Muscle of leg (tissue), 11 donors: ENCODE data around the gene GPR78. TPM values are rescaled to one million over a fixed set of nuclear protein-coding genes. Genes with fewer than 3 reads are reported as not detected.
A peak's percentile ranks its signal among the peaks of the same experiment; 100 is the strongest.

Experiments used
- DNase-seq: peaks from one replicate; pipeline ENCODE4 v3.0.0; 2013
- H3K27ac ChIP-seq: one replicate; pipeline ENCODE4 v1.5.1; 2013; ENCODE audit warnings: mild to moderate bottlenecking, low read length, control low read depth
- H3K27me3 ChIP-seq: one replicate; pipeline ENCODE4 v1.6.1; 2013; ENCODE audit warnings: low read length; ENCODE audit not compliant: control insufficient read depth, insufficient read depth
- H3K36me3 ChIP-seq: one replicate; pipeline ENCODE4 v1.6.1; 2013; ENCODE audit warnings: low read length; ENCODE audit not compliant: control insufficient read depth, insufficient read depth
- H3K4me1 ChIP-seq: one replicate; pipeline ENCODE4 v1.6.1; 2013; ENCODE audit warnings: low read length; ENCODE audit not compliant: control insufficient read depth, insufficient read depth
- H3K4me3 ChIP-seq: one replicate; pipeline ENCODE4 v1.5.1; 2013; ENCODE audit warnings: low read length, control low read depth
- H3K9me3 ChIP-seq: replicated peaks from 2 replicates; pipeline ENCODE4 v1.6.1; 2013; ENCODE audit warnings: low read depth, low read length; ENCODE audit not compliant: control insufficient read depth
- WGBS: methylation state at CpG from one replicate; pipeline ENCODE4 v1.1.5; 2013; ENCODE audit warnings: missing lambda C conversion rate; ENCODE audit not compliant: insufficient coverage; 5-methylcytosine and 5-hydroxymethylcytosine counted together
- polyA plus RNA-seq, 8 donors: library from polyadenylated mRNA; unstranded; fragments of 120-200 nt; gene quantifications; one replicate each; pipeline versions ENCODE4 v1.2.1 to v1.2.3, GENCODE V29; 2013; ENCODE audit warnings: inconsistent platforms in 1 of 8, low replicate concordance in 1 of 8; ENCODE audit not compliant: insufficient read length in 8 of 8, insufficient read depth in 1 of 8
- total RNA-seq: library from RNA; stranded (reverse); fragments of 120-200 nt; gene quantifications from one replicate; pipeline ENCODE4 v1.2.4, GENCODE V29; 2013

GPR78 gene
- total and polyA plus RNA-seq, 9 donors: 0.29 to 0.93 (median 0.61) TPM

DNA sequence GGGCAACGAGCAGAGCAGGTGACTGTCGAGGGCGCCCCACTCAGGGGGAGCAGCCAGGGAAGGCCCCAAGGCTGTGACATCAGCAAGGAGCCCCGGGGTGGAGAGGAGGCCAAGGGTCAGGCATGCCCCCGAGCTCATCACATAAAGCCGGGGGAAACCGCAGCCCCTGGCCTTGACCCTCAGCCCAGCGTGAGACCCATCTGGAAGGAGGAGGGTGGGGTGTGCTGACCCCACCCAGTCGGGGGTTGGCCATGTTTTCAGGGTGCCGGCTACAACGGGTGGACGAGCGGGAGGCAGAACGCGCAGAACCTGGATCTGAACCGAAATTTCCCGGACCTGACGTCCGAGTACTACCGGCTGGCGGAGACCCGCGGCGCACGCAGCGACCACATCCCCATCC lies 26.3 kb downstream of the GPR78 start:
- no peaks in the 10 kb centered on the region for H3K9me3 ChIP-seq
- peaks cover 19% of the 10 kb centered on the region for H3K27me3 ChIP-seq
- 77% methylated on average over 15 of the region's 26 CpGs for WGBS
- DNase-seq: no peak
- H3K27ac ChIP-seq: no peak overlapping the region
- H3K4me3 ChIP-seq: no peak overlapping the region
- H3K4me1 ChIP-seq: peaks cover 4% of the 10 kb centered on the region
- no peaks in the 10 kb centered on the region for H3K36me3 ChIP-seq

DNA sequence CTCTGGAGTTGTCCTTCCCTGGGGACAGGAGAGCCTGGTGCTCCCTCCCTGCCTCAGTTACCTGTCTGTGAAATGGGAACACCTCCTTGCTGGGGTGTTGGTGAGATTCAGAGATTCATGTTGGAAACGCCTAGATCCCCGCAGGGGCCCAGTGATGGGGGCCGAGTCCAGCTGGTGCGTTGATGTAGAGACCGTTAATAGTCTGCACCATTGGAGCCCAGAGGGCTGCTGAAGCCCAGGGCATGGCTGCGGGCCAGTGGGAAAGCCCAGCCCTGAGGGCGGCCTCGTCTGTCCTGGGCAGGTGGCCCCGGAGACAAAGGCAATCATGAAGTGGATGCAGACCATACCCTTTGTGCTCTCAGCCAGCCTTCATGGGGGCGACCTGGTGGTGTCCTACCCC lies 26.8 kb downstream of the GPR78 start:
- peaks cover 16% of the 10 kb centered on the region for H3K27me3 ChIP-seq
- no peak overlapping the region for H3K27ac ChIP-seq
- no peaks in the 10 kb centered on the region for H3K36me3 ChIP-seq
- H3K9me3 ChIP-seq: no peaks in the 10 kb centered on the region
- peaks cover 4% of the 10 kb centered on the region for H3K4me1 ChIP-seq
- WGBS: 63% methylated on average over 9 of the region's 10 CpGs
- no peak overlapping the region for H3K4me3 ChIP-seq
- DNase-seq: no peak

DNA sequence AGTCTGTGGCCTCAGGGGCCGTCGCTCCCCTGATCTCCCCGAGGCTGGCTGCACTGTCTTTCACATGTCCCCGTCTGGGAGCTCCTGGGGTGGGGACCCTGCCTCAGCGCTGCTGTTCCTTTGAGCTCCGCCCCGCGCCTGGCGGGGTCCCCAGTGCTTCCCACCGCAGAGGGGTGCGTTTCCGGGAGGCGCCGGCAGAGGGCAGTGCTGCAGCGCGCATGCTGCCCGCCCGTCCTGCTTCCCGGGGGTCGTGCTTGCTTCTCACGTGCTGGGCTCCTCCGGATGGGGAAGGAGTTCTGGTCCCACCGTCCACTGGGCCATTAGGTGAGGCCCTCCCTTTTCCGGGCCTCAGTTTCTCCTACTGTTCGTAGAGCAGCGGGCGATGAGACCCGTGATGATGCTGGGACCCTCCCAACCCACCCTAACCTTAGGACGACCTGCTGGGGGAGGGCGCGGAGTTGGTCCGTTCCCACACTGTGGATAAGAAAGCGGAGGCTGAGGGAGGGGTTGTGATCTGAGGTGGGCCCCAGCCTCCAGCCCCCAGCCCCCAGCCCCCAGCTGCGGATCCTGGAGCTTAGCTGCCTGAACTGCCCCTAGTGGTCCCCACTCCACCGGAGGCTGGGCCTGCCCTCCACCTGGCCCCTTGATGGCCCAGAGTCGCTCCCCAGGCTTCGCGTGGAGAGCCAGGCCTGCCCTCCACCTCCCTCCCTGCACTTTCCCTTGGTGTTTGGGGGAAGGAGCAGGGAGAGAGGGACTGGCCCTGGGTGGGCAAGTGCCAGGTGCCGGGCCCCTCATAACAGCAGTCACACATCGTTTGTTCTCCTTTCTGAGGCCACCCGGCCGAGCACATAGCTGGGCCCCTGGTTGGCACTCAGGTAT lies 27.6 kb downstream of the GPR78 start:
- H3K27me3 ChIP-seq: peaks cover 13% of the 10 kb centered on the region
- 9% methylated on average over 20 of the region's 42 CpGs for WGBS

DNA sequence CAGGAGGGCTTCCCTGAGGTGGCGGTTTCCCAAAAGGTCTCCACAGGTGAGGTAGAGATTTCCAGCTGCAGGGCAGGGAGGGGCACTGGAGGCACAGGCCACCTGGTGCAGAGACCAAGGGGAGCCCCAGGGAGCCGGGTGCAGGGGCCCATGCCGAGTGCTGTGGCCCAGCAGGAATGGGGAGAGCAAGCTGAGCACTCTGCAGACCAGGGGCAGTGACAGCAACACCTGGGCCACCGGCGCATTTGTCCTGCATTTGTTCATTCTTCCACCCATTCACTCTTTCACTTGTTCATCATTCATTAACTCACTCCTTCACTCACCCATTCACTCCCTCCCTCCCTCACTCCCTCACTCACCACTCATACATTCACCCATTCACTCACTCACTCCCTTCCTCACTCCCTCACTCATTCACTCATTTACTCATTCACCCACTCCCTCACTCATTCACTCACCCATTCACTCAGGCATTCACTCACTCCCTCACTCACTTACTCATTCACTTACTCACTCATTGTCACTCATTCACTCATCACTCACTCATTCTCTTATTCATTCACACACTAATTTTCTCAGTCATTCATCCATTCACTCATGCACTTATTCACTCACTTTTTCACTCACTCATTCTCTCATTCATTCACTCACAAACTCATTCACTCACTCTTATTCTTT lies 28.7 kb downstream of the GPR78 start:
- Histone ChIP-seq H3K36me3 (no peaks in the 10 kb centered on the region), H3K27ac (no peak overlapping the region), H3K9me3 (no peaks in the 10 kb centered on the region), H3K4me1 (peaks cover 4% of the 10 kb centered on the region), H3K4me3 (no peak overlapping the region), H3K27me3 (peaks cover 9% of the 10 kb centered on the region)
- no peak for DNase-seq
- WGBS: 62% methylated on average over 5 of the region's 5 CpGs

More for the DNA sequence above, 27.6 kb downstream of the GPR78 start:
- Histone ChIP-seq H3K4me1 (peaks cover 4% of the 10 kb centered on the region), H3K36me3 (no peaks in the 10 kb centered on the region), H3K27ac (no peak overlapping the region), H3K4me3 (no peak overlapping the region), H3K9me3 (no peaks in the 10 kb centered on the region)
- DNase-seq: peak; percentile 27

DNA sequence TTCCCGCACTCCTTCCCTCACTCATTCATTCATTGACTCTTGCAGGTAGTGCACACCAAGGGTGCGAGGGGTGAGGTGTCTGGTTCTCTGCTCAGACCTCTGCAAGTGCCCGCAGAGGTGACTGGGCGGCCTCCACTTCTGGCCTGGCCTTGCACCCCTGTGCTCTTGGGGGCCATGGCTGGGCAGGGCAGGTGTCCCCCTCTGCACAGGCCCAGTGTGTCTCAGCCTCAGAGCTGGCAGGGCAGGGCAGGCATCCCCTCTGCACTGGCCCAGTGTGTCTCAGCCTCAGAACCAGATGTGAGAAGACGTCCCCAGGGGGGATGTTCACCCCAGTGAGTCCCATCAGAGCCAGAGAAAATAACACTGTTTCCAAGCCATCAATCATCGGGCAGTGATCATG lies 29.2 kb downstream of the GPR78 start:
- WGBS: 82% methylated on average over 5 of the region's 6 CpGs
- peaks cover 9% of the 10 kb centered on the region for H3K27me3 ChIP-seq

DNA sequence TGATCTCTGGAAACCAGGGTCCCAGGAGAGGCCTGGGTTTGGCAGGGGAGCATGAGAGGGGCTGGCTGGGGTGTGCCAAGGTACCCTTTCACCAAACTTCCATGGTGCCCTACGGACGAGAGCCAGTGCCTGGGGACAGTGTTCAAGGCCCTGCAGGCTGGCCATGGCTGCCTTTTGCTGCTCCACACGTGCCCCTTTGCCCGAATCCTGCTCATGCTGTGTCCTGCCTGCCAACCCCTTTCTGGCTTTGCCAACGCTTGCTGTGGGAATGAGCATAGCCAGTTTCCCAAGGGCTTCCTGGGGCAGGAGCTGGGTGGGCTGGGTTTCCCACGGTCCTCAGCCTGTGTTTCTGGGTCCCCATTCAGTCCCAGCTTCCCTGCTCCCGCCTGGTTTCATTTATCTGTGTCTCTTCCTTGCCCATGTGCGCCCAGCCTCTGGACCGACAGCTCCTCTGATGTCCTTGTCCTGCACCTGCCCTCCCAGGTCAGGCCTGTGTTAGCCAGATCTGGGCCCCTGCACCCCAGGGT lies 29.7 kb downstream of the GPR78 start:
- Histone ChIP-seq H3K9me3 (no peaks in the 10 kb centered on the region), H3K36me3 (no peaks in the 10 kb centered on the region), H3K4me1 (peaks cover 4% of the 10 kb centered on the region), H3K27ac (no peak overlapping the region), H3K27me3 (peaks cover 9% of the 10 kb centered on the region), H3K4me3 (no peak overlapping the region)
- DNase-seq: no peak
- WGBS: 65% methylated on average over 9 of the region's 9 CpGs

More for the DNA sequence above, 29.2 kb downstream of the GPR78 start:
- no peaks in the 10 kb centered on the region for H3K36me3 ChIP-seq
- no peak for DNase-seq
- H3K4me1 ChIP-seq: peaks cover 4% of the 10 kb centered on the region
- no peak overlapping the region for H3K27ac ChIP-seq
- H3K9me3 ChIP-seq: no peaks in the 10 kb centered on the region
- no peak overlapping the region for H3K4me3 ChIP-seq

DNA sequence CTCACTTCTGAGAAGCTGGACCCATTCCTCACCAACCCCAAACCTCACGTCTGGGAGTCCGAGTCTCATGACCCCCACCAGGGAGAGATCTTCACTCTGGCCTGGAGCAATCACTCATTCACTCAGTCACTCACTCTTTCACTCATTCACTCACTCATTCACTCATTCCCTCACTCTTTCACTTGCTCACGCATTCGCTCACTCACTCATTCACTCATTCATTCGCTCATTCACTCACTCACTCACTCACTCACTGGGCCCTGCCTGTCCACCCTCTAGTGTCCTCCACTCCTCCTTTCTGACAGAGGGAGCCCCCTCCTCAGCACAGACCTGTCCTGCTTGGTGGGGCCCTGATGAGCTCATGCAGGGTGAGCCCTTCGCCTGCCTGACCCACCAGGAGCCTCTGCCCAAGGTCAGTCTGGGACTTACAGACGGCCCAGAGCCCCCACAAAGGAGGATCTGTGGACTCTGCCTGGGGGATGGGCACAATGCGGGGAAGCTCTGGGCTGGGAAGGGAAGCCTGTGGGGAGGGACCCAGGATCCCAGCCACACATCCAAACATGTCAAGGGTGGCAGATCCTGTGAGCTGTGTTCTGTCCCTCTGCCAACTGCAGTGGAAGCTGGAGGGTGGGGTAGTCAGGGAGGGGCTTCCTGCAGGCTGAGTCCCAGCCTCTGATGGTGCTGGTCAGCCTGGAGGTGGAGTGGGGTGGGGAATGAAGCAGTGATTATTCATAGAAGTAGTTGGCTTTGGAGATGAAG lies 30.8 kb downstream of the GPR78 start:
- peaks cover 9% of the 10 kb centered on the region for H3K27me3 ChIP-seq
- 67% methylated on average over 7 of the region's 8 CpGs for WGBS
- no peaks in the 10 kb centered on the region for H3K36me3 ChIP-seq
- peaks cover 4% of the 10 kb centered on the region for H3K4me1 ChIP-seq
- H3K27ac ChIP-seq: no peak overlapping the region
- no peak overlapping the region for H3K4me3 ChIP-seq
- no peak for DNase-seq
- no peaks in the 10 kb centered on the region for H3K9me3 ChIP-seq

DNA sequence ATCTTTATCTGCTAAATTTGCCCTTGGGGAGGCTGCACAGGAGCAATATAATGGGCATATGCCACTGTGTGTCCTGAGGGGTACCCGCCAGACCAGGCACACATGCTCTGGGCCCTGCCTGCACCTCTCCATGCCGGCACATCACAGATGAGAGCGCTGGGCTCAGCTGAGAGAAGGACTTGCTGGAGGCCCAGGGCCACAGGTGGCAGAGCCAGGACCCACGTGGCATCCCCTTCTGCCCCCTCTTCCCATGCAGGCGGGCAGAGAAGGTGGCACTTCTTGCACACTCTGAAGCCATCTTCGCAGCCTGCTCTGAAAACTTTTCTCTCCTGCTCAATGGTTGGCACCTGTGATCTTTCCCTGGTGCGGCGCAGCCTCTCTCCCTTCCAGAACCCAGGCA lies 32.5 kb downstream of the GPR78 start:
- H3K27ac ChIP-seq: no peak overlapping the region
- H3K27me3 ChIP-seq: peaks cover 14% of the 10 kb centered on the region
- H3K4me3 ChIP-seq: no peak overlapping the region
- DNase-seq: no peak
- no peaks in the 10 kb centered on the region for H3K9me3 ChIP-seq
- peaks cover 4% of the 10 kb centered on the region for H3K4me1 ChIP-seq
- no peaks in the 10 kb centered on the region for H3K36me3 ChIP-seq
- WGBS: 87% methylated on average over 8 of the region's 8 CpGs

DNA sequence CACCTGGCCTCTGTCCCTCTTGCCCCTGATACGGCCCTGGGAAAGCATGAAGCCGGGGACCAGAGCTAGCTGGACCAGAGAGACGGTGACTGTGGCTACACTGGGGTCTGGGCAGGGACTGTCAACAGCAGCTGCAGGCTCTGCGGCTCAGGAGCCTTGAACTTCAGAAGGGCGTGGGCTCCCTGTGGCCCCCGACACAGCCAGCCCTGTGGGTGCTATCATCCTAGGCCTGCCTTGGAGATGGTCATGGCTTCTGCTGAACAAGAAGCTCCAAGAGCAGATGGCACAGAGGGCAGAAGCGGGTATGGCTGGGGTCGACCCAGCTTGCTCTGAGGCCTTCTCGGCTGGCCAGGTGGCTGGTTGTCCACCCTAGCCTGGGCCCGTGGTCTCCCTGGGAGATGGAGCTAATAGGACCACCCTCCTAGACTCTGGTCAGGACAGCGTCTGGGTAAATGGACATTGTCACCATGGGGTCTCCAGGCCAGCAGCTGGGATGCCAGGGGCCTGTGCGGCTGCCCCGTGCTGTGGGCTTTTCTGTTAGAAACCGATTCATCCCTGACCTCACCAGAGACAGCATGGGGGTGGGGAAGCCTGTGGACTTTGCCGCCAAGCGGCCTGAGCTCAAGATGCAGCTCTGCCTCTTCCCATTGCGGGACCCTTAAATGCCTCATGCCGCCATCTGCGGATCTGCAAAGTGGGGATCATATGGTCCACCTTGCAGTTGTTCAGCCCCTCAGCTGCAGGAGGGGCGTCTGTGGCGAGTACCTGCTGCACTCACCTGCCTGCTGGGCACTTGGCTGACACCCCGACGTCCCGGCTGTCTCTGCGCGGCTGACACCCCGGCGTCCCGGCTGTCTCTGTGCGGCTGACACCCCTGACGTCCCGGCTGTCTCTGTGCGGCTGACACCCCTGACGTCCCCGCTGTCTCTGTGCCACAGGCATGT lies 33.5 kb downstream of the GPR78 start:
- 84% methylated on average over 34 of the region's 35 CpGs for WGBS
- Histone ChIP-seq H3K4me1 (peaks cover 3% of the 10 kb centered on the region), H3K4me3 (no peak overlapping the region), H3K27ac (no peak overlapping the region), H3K9me3 (no peaks in the 10 kb centered on the region), H3K27me3 (peaks cover 10% of the 10 kb centered on the region), H3K36me3 (no peaks in the 10 kb centered on the region)
- DNase-seq: no peak
